GM12891 (cell line): ENCODE results near the gene SAG.

Experiments used
- DNase-seq: peaks from one replicate; pipeline ENCODE4 v3.0.0; 2011; ENCODE audit warnings: low spot score; ENCODE audit not compliant: insufficient read length
- FAIRE-seq: peaks from 2 replicates; lab custom pipeline; 2011; peaks lifted over from hg19 to GRCh38; lab: Jason Lieb, UNC
- PAX5 ChIP-seq: IDR thresholded peaks from 2 replicates; pipeline ENCODE4 v1.6.1; 2011; ENCODE audit warnings: low read length, moderate library complexity, mild to moderate bottlenecking; ENCODE audit not compliant: insufficient read depth, severe bottlenecking
- POLR2A ChIP-seq: IDR thresholded peaks from 2 replicates; pipeline ENCODE4 v1.6.1; 2011; ENCODE audit warnings: low read depth, low read length, control low read depth
- POLR2AphosphoS5 ChIP-seq: IDR thresholded peaks from 2 replicates; pipeline ENCODE4 v1.6.1; 2011; ENCODE audit warnings: low read depth, low read length, control low read depth
- POU2F2 ChIP-seq: IDR thresholded peaks from 2 replicates; pipeline ENCODE4 v1.6.1; 2011; ENCODE audit warnings: low read depth, mild to moderate bottlenecking, control low read depth, low read length, moderate library complexity
- SPI1 ChIP-seq: IDR thresholded peaks from 2 replicates; pipeline ENCODE4 v1.6.1; 2011; ENCODE audit warnings: low read depth, low read length, control low read depth
- TAF1 ChIP-seq: IDR thresholded peaks from 2 replicates; pipeline ENCODE4 v1.6.1; 2011; ENCODE audit warnings: low read depth, low read length, control low read depth

The SAG gene

DNA sequence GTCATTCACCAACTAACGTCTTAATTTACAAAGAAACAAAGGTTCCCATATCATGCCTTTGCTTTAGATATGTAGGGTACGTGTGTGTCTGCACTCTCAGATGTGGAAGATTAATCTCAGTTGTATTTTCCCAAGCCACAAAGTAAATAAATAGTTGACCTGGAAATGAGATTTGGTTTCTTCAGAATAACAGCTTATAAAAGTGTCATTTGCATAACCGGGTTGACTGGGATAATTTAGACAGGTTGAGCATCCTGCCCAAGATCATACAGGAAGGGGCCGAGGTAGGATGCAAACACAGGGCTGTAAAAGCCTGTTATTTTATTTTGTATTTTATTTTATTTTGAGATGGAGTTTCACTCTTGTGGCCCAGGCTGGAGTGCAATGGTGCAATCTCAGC lies 36.7 kb upstream of the SAG start:
- TF ChIP-seq PAX5 (no peak), SPI1 (no peak), TAF1 (no peak), POLR2A (no peak), POLR2AphosphoS5 (no peak), POU2F2 (no peak)
- FAIRE-seq (no peak), DNase-seq (no peak)

DNA sequence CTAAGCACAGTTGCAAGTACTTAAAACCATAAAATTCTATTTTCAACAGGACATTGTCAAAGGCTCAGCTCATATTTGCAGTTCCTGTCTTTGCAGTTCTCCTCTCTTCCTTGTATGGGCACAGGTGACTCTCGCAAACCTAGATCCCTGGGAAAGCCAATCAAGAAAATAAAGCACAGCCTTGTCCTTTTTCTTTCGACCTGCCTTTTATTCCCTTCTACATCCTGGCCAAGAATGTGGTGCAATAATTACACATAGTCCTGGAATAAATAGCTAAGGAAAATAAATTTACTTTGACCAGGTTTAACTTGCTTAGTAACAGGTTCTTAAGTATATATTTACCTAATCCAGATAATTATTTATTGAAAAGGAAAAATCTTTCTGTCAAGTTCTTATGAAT lies 35.9 kb upstream of the SAG start:
- FAIRE-seq (no peak), DNase-seq (no peak)
- TF ChIP-seq POLR2A (no peak), POU2F2 (no peak)

DNA sequence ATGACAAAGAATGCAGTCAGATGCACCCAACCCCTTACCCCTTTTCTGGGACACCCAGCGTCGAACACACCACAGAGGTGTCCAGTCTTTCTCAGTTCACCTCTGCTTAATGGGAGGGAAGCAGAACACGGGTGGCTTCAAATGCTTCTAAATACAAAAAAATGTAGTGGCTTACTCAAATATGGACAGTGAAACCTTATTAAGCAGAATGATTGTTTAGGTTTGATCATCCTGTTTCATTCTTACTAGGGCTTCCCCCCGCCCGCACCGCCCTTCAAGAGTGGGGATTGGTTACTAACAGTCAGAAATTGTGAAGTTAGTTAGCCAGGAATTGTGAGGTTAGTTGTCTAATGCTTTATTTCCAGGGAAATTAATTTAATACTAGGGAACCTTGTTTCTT lies 34.5 kb upstream of the SAG start:
- no peak for TF ChIP-seq POLR2AphosphoS5
- TF ChIP-seq SPI1: no peak
- no peak for TF ChIP-seq PAX5
- TF ChIP-seq POLR2A: no peak
- no peak for TF ChIP-seq POU2F2
- no peak for TF ChIP-seq TAF1
- DNase-seq (no peak), FAIRE-seq (no peak)

DNA sequence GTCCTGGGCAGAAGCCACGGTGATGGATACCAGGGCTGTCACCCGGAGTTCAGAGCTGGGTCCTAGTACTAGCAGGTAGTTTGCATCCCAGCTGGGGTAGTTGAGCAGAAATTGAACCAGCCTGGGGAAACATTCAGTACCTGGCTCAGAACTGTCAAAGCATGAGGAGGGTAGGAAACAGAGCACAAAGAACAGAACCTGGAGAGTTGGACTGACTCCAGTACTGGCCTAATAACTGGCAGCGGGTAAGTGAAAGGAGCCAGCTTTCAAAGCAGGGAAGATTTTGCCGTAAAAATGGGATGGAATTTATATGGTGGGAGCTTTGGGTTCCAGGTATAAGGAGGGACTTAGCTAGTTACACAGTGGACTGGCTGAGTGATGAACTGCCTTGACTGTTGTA lies 32.4 kb upstream of the SAG start:
- no peak for TF ChIP-seq POLR2A
- no peak for TF ChIP-seq POU2F2
- FAIRE-seq (no peak), DNase-seq (no peak)

DNA sequence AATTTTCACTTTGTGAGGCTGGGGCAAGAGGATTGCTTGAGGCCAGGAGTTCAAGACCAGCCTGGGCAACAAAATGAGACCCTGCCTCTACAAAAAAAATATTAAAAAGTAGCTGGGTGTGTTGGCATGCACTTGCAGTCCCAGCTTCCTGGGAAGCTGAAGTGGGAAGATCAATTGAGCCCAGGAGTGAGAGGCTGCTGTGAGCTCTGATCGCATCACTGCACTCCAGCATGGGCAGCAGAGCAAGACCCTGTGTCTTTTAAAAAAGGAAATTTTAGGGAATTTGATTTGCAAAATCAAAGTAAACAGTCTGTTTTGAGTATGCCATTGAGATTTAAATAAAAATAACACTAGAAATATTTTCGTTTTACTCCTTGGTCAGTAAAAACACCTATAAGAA lies 28.7 kb upstream of the SAG start:
- FAIRE-seq (no peak), DNase-seq (no peak)
- TF ChIP-seq POU2F2 (no peak), POLR2AphosphoS5 (no peak), POLR2A (no peak), TAF1 (no peak), SPI1 (no peak), PAX5 (no peak)

DNA sequence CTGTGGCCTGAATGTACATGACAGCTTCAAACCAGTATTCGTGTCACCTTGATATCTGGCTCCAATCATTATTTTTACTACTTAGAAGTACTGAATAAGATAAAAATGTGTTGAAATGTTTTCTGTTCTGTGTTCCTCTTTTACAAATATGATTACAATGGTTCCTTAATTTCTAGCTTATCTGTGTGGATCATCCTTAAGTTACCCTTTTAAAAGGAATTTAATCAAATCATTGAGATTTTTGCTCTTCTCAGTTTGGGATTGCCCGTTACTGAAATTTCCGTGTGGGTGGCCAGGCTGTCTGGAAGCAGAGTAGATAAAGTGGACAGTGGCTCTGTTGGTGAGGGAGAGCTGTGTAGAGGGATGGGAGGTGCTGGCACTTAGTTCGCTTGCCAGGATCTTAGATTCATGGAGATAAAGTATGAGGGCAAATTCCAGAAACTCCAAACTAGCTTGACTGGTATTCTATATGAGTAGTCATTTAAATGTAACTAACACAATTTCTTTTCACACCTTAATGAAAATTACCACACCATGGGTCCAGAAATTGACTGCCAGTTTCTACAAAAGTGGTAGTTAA lies 27.4 kb upstream of the SAG start:
- FAIRE-seq (no peak), DNase-seq (no peak)
- TF ChIP-seq TAF1: no peak
- no peak for TF ChIP-seq POU2F2
- TF ChIP-seq POLR2AphosphoS5: no peak
- no peak for TF ChIP-seq SPI1
- no peak for TF ChIP-seq PAX5
- no peak for TF ChIP-seq POLR2A

DNA sequence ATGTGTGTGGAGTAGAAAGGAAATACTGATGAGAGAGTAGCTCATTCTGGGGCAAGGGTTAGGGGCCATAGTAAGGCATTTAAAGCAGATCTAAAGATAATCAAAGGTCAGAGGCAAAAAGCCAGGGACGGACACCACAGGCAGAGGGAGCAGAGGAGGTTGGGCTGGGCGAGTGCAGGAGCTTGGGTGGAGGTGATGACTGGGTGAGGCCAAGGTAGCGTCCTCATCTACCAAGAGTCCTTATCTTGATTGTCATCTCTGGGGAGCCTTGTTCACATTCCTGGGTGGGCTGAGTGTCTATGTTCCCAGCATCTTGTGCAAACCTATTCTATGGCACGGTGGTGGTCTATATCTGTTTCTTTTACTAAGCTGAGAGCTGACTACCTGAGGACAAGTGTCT lies 26.1 kb upstream of the SAG start:
- TF ChIP-seq POLR2A: no peak
- TF ChIP-seq POLR2AphosphoS5: no peak
- TF ChIP-seq SPI1: no peak
- TF ChIP-seq POU2F2: no peak
- no peak for TF ChIP-seq TAF1
- TF ChIP-seq PAX5: no peak
- FAIRE-seq (no peak), DNase-seq (no peak)

DNA sequence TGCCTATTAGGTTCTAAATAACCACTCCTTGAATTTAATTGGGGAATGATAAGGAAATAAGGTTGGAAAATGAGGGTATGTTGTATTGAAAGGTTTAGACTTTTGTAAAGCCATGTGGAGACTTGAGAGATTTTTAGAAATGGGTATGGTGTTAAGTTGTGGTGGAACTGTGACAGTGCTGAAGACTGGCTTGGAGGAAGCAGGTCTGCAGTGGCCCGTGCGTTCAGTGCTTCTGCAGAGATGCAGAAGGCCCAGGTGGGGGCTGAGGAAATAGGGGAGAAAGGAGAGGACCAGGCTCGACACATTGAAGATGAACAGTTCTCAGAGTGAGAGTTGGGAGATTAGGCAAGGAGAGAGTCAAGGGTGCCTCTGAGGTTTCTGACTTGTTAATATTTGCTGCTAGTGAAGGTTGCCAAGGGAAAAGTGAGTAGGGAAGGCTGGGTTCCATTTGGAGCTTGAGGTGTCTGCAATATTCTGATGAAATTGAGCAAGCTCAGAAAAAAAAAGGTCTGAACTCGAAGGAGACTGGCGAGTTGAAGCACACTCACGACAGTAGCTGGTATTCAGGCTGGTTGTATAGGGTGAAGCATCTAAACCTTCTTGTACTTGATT lies 25.5 kb upstream of the SAG start:
- DNase-seq (no peak), FAIRE-seq (no peak)
- no peak for TF ChIP-seq SPI1
- no peak for TF ChIP-seq POLR2A
- no peak for TF ChIP-seq POU2F2
- no peak for TF ChIP-seq PAX5

DNA sequence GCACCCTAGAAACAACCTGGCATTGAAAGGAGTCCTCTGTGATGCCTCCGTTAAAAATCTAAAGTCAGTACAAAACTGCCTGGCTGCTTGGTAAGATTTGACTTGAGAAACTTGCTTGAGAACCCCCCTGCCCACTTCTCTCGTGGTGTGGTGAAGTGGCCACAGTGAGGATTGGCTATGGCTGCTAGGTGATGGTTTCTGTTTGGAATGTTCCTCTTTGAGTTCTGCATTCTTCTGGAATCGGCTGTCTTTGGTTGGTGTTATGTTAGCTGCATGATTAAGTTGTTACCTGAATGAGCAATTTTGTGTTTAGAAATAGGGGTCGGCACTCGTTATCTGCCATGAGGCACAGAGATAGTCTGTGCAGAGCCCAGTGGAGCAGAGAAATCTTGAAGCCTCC lies 21.7 kb upstream of the SAG start:
- no peak for DNase-seq
- TF ChIP-seq PAX5 (no peak), TAF1 (no peak), SPI1 (no peak), POU2F2 (no peak), POLR2A (no peak), POLR2AphosphoS5 (no peak)
- FAIRE-seq: no peak

DNA sequence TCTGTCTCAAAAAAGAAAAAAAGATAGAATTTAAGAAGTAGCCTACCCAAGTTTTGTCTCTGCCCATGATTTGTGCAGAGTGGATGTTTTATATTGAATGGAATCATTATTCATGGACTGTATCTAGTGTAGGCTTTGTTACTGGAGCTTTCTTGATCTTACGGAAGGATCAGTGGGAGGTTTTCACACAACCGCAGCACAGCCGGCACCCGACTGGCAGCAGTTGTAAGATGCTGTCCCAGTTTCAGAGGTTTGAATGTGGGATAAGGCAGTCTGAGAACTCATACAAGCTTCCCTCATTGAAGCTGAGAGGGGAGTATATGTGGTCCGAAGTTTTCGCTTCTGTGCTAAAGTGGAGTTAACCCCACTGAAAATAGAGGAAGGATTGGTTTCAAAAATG lies 19.7 kb upstream of the SAG start:
- FAIRE-seq (no peak), DNase-seq (no peak)
- TF ChIP-seq POLR2AphosphoS5 (no peak), PAX5 (no peak), SPI1 (no peak), POU2F2 (no peak), TAF1 (no peak)

DNA sequence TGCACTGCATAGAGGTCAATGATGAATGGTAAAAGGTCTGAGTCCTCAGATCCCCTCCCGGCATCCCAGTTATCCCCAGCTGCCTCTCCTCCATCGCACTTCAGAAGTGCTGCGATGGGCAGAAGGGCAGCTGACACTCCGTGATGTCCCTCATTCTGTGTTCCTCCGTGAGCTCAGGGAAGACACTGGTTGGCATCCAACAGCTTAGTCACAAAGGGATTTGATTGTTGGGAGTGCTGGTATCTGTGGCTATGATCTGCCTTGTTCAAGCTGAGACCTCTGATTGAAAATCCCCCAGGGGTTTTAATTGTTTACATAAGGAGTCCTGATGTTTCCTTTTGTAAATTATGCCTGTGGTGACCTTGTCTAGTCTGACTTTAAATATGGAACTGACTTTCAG lies 19.0 kb upstream of the SAG start:
- no peak for TF ChIP-seq PAX5
- TF ChIP-seq POU2F2: no peak
- no peak for TF ChIP-seq TAF1
- no peak for TF ChIP-seq POLR2A
- TF ChIP-seq SPI1: no peak
- TF ChIP-seq POLR2AphosphoS5: no peak
- FAIRE-seq (no peak), DNase-seq (no peak)
